H1 (cell line): Measurements from ENCODE around the gene GLRB. TPM values are rescaled to one million over a fixed set of nuclear protein-coding genes. Genes with fewer than 3 reads are reported as not detected.

Experiments used
- CTCF ChIA-PET: fragments of 300-600 bp; sonication (Branson Sonifier 250); formaldehyde crosslinking; loops from one replicate; lab custom pipeline; 2021; ENCODE audit not compliant: partially characterized antibody; lab: Charles Lee
- POLR2A ChIA-PET: fragments of 300-600 bp; sonication (Branson Sonifier 250); formaldehyde crosslinking; loops from one replicate; lab custom pipeline; 2021; ENCODE audit warnings: inconsistent platforms; ENCODE audit not compliant: partially characterized antibody; lab: Charles Lee
- DNase-seq, 2 experiments: peaks; one replicate each; pipeline versions ENCODE4 v3.0.0 to v3.0.0-alpha.2; 2010 to 2022; ENCODE audit warnings: low spot score in 2 of 2, low read depth in 1 of 2, mixed read lengths in 1 of 2
- FAIRE-seq: peaks from 2 replicates; lab custom pipeline; 2011; peaks lifted over from hg19 to GRCh38; lab: Jason Lieb, UNC
- H2AFZ ChIP-seq: 2 replicates; pipeline ENCODE4 v1.8.1; 2012; ENCODE audit warnings: low read length, inconsistent platforms
- H2AK5ac ChIP-seq: 2 replicates; pipeline ENCODE4 v1.6.1; 2013; ENCODE audit warnings: low read depth, low read length
- H2BK120ac ChIP-seq: replicated peaks from 2 replicates; pipeline ENCODE3; 2013; ENCODE audit warnings: low read depth, low read length, inconsistent platforms
- H2BK12ac ChIP-seq: 2 replicates; pipeline ENCODE4 v1.6.1; 2013; ENCODE audit warnings: low read depth, low read length
- H2BK15ac ChIP-seq: 2 replicates; pipeline ENCODE4 v1.6.1; 2013; ENCODE audit warnings: low read length
- H2BK20ac ChIP-seq: 2 replicates; pipeline ENCODE4 v1.6.1; 2013; ENCODE audit warnings: low read length
- H2BK5ac ChIP-seq: 2 replicates; pipeline ENCODE4 v1.6.1; 2013; ENCODE audit warnings: low read depth, low read length
- H3K14ac ChIP-seq: 2 replicates; pipeline ENCODE4 v1.6.1; 2013; ENCODE audit warnings: inconsistent platforms; ENCODE audit not compliant: insufficient read length
- H3K18ac ChIP-seq: 2 replicates; pipeline ENCODE4 v1.6.1; 2013; ENCODE audit warnings: low read length; ENCODE audit errors: extremely low read depth
- H3K23ac ChIP-seq: 2 replicates; pipeline ENCODE4 v1.6.1; 2013; ENCODE audit warnings: inconsistent platforms; ENCODE audit not compliant: insufficient read length
- H3K23me2 ChIP-seq: 2 replicates; pipeline ENCODE4 v1.6.1; 2013; ENCODE audit warnings: low read depth, low read length
- H3K27ac ChIP-seq: 2 replicates; pipeline ENCODE4 v1.6.1; 2011; ENCODE audit warnings: low read depth, low read length, inconsistent platforms
- H3K27me3 ChIP-seq, 4 experiments: replicated peaks in 1 of 4; 1 replicate in 1 of 4; 2 replicates in 3 of 4; pipeline versions ENCODE4 v1.6.1 to v1.8.1; 2011 to 2013; ENCODE audit warnings: low read length in 3 of 4, mild to moderate bottlenecking in 3 of 4, inconsistent platforms in 2 of 4, mixed read lengths in 2 of 4, moderate library complexity in 1 of 4; ENCODE audit not compliant: control insufficient read depth in 3 of 4, insufficient read depth in 3 of 4; ENCODE audit errors: extremely low read depth in 1 of 4
- H3K36me3 ChIP-seq, 4 experiments: 2 replicates each; pipeline versions ENCODE4 v1.6.1 to v1.8.1; 2011 to 2013; ENCODE audit warnings: mild to moderate bottlenecking in 4 of 4, low read length in 3 of 4, moderate library complexity in 2 of 4, control low read depth in 1 of 4, inconsistent platforms in 1 of 4; ENCODE audit not compliant: insufficient read depth in 4 of 4, control insufficient read depth in 2 of 4
- H3K4ac ChIP-seq: replicated peaks from 2 replicates; pipeline ENCODE3; 2013; ENCODE audit warnings: low read length, low read depth, mixed read lengths, inconsistent platforms; ENCODE audit not compliant: insufficient read length
- H3K4me1 ChIP-seq, 4 experiments: replicated peaks in 1 of 4; 1 replicate in 1 of 4; 2 replicates in 3 of 4; pipeline versions ENCODE4 v1.6.1 to v1.8.1; 2011 to 2013; ENCODE audit warnings: low read length in 3 of 4, inconsistent platforms in 2 of 4, mixed read lengths in 1 of 4; ENCODE audit not compliant: insufficient read depth in 4 of 4, control insufficient read depth in 3 of 4
- H3K4me2 ChIP-seq, 2 experiments: 2 replicates each; pipeline versions ENCODE4 v1.6.1 to v1.8.1; 2011 to 2013; ENCODE audit warnings: low read depth in 2 of 2, low read length in 2 of 2, control low read depth in 1 of 2, inconsistent platforms in 1 of 2, mild to moderate bottlenecking in 1 of 2; ENCODE audit not compliant: insufficient read depth in 1 of 2
- H3K4me3 ChIP-seq, 4 experiments: fragments of 200-600, 300-600 bp in 1 of 4; sonication (generic), shearing (Covaris generic), sonication (Bioruptor Twin) in 1 of 4; 2 replicates each; pipeline versions ENCODE4 v1.5.1 to v1.8.1; 2011 to 2016; ENCODE audit warnings: low read length in 4 of 4, low read depth in 3 of 4, control low read depth in 2 of 4, inconsistent platforms in 2 of 4, mild to moderate bottlenecking in 2 of 4, mixed read lengths in 1 of 4, moderate library complexity in 1 of 4; ENCODE audit not compliant: insufficient read depth in 2 of 4; ENCODE audit errors: extremely low read depth in 1 of 4
- H3K56ac ChIP-seq: replicated peaks from 2 replicates; pipeline ENCODE3; 2013; ENCODE audit warnings: low read depth, mild to moderate bottlenecking, mixed read lengths, low read length, inconsistent platforms; ENCODE audit not compliant: insufficient read length
- H3K79me1 ChIP-seq: 2 replicates; pipeline ENCODE4 v1.6.1; 2013; ENCODE audit warnings: low read depth, low read length, control low read depth
- H3K79me2 ChIP-seq, 2 experiments: 2 replicates each; pipeline versions ENCODE4 v1.6.1 to v1.8.1; 2012 to 2013; ENCODE audit warnings: low read length in 2 of 2, mild to moderate bottlenecking in 2 of 2, inconsistent platforms in 1 of 2; ENCODE audit not compliant: insufficient read depth in 2 of 2, control insufficient read depth in 1 of 2
- H3K9ac ChIP-seq, 4 experiments: replicated peaks in 1 of 4; 1 replicate in 1 of 4; 2 replicates in 3 of 4; pipeline versions ENCODE4 v1.6.1 to v1.8.1; 2011 to 2013; ENCODE audit warnings: low read depth in 3 of 4, low read length in 3 of 4, control low read depth in 2 of 4, mild to moderate bottlenecking in 2 of 4, moderate library complexity in 2 of 4, inconsistent platforms in 1 of 4; ENCODE audit errors: extremely low read depth in 1 of 4
- H3K9me3 ChIP-seq, 2 experiments: 2 replicates each; pipeline versions ENCODE4 v1.6.1 to v1.8.1; 2012 to 2013; ENCODE audit warnings: mild to moderate bottlenecking in 2 of 2, moderate library complexity in 2 of 2, control low read depth in 1 of 2, inconsistent platforms in 1 of 2, low read depth in 1 of 2, low read length in 1 of 2, mixed read lengths in 1 of 2; ENCODE audit not compliant: insufficient read depth in 2 of 2
- H4K20me1 ChIP-seq, 2 experiments: replicated peaks in 1 of 2; 2 replicates each; pipeline versions ENCODE3 to v1.8.1; 2011 to 2013; ENCODE audit warnings: inconsistent platforms in 2 of 2, low read length in 2 of 2, mild to moderate bottlenecking in 1 of 2; ENCODE audit not compliant: insufficient read depth in 2 of 2, control insufficient read depth in 1 of 2
- H4K5ac ChIP-seq: 2 replicates; pipeline ENCODE4 v1.6.1; 2013; ENCODE audit warnings: low read length, low read depth, mixed read lengths, inconsistent platforms; ENCODE audit not compliant: insufficient read length
- H4K8ac ChIP-seq: 2 replicates; pipeline ENCODE4 v1.8.0; 2013; ENCODE audit warnings: mild to moderate bottlenecking, moderate library complexity, low read length, inconsistent platforms; ENCODE audit not compliant: insufficient read depth; ENCODE audit errors: extremely low read depth
- H4K91ac ChIP-seq: replicated peaks from 2 replicates; pipeline ENCODE3; 2013; ENCODE audit warnings: low read length, mixed read lengths, inconsistent platforms; ENCODE audit not compliant: insufficient read length
- CBX8 ChIP-seq: fragments of 300-800, 300-1000 bp; sonication (generic); IDR thresholded peaks from 2 replicates; pipeline ENCODE4 v1.7.1; 2016; ENCODE audit warnings: low read depth, low read length, borderline replicate concordance
- CEBPB ChIP-seq: IDR thresholded peaks from 2 replicates; pipeline ENCODE4 v1.6.1; 2012; ENCODE audit warnings: low read depth, low read length
- CTBP2 ChIP-seq: IDR thresholded peaks from 2 replicates; pipeline ENCODE4 v1.7.0; 2011; ENCODE audit warnings: borderline replicate concordance, mild to moderate bottlenecking, moderate library complexity, mixed read lengths, low read length; ENCODE audit not compliant: insufficient read depth, insufficient read length
- GABPA ChIP-seq: IDR thresholded peaks from 2 replicates; pipeline ENCODE4 v1.6.1; 2011; ENCODE audit warnings: mild to moderate bottlenecking, low read length, moderate library complexity, borderline replicate concordance; ENCODE audit not compliant: insufficient read depth
- HDAC6 ChIP-seq: IDR thresholded peaks from one replicate; pipeline ENCODE4 v1.7.1; 2012; ENCODE audit warnings: low read depth, mild to moderate bottlenecking, inconsistent platforms, low read length, moderate library complexity
- KDM4A ChIP-seq: IDR thresholded peaks from one replicate; pipeline ENCODE4 v1.7.1; 2012; ENCODE audit warnings: low read depth, mild to moderate bottlenecking, moderate library complexity, low read length, inconsistent platforms; ENCODE audit not compliant: severe bottlenecking
- NANOG ChIP-seq: IDR thresholded peaks from 2 replicates; pipeline ENCODE4 v1.6.1; 2011; ENCODE audit warnings: low read length, low read depth, mild to moderate bottlenecking, inconsistent platforms; ENCODE audit not compliant: insufficient read depth, poor library complexity, severe bottlenecking
- RNF2 ChIP-seq: fragments of 200-900, 300-1000 bp; sonication (generic); IDR thresholded peaks from 2 replicates; pipeline ENCODE4 v1.7.1; 2016; ENCODE audit warnings: borderline replicate concordance, low read depth, mild to moderate bottlenecking, antibody characterized with exemption, low read length; ENCODE audit not compliant: poor library complexity, severe bottlenecking; ENCODE audit errors: missing control alignments
- WGBS, 2 experiments: shearing (Covaris generic) in 1 of 2; methylation state at CpG; one replicate each; pipeline versions ENCODE4 v1.1.6 to v1.1.7; 2013 to 2015; ENCODE audit warnings: low lambda C conversion rate in 2 of 2, mixed read lengths in 2 of 2, inconsistent platforms in 1 of 2, low coverage in 1 of 2, missing lambda C conversion rate in 1 of 2; ENCODE audit not compliant: insufficient replicate concordance in 2 of 2, insufficient coverage in 1 of 2, insufficient read length in 1 of 2; ENCODE audit errors: extremely low coverage in 1 of 2, missing lambda C conversion rate in 1 of 2; 5-methylcytosine and 5-hydroxymethylcytosine counted together
- polyA plus RNA-seq, 7 experiments: library from polyadenylated mRNA; depleted of rRNA in 3 of 7; stranded (reverse) in 5 of 7; unstranded in 2 of 7; fragments of >200 nt in 5 of 7; fragments of 200-250 nt in 2 of 7; gene quantifications; 1 replicate in 5 of 7; 2 replicates in 1 of 7; 4 replicates in 1 of 7; pipeline versions ENCODE4 v1.2.1 to v1.2.3, GENCODE V29; 2011 to 2013; ENCODE audit warnings: missing spikeins in 2 of 7, mixed read lengths in 2 of 7
- total RNA-seq: library from RNA; stranded (reverse); fragmentation: NEBNext Ultra II Directional; extraction: Animal tissue kit (Norgen Biotek cat#: 25700); gene quantifications from 2 replicates; pipeline ENCODE4 v1.2.1, GENCODE V29; 2021

GLRB gene
- total and polyA plus RNA-seq, 2 of the 8 experiments (the other 6 are each of a cell fraction or from before 2014, with no cell fraction given) = 0.33 to 1.1 TPM

- H4K8ac ChIP-seq = no peak overlapping the region
- no peak overlapping the region for H3K4me2 ChIP-seq
- no peak overlapping the region for H4K91ac ChIP-seq
- H2AFZ ChIP-seq = no peak overlapping the region
- H3K27me3 ChIP-seq = no peaks in the 10 kb centered on the region
- no peak overlapping the region for H3K18ac ChIP-seq
- no peak overlapping the region for H3K14ac ChIP-seq
- H3K56ac ChIP-seq = no peak overlapping the region
- no peak for DNase-seq
- no peak for FAIRE-seq
- no peak for TF ChIP-seq CTBP2
- no peak for TF ChIP-seq NANOG
- TF ChIP-seq GABPA = no peak
- TF ChIP-seq CBX8 = no peak
- TF ChIP-seq RNF2 = no peak
- no peak for TF ChIP-seq HDAC6
- TF ChIP-seq KDM4A = no peak
- no peak for TF ChIP-seq CEBPB
- H2BK5ac ChIP-seq = no peak overlapping the region
- no peak overlapping the region for H4K5ac ChIP-seq
- no peak overlapping the region for H2BK15ac ChIP-seq
- WGBS, 2 experiments = 93% methylated on average over 1 of the region's 1 CpG; no CpG with 5 or more reads in 1 of the 2 experiments
- no peak overlapping the region for H2BK120ac ChIP-seq
- peaks cover 0 to 3% of the 10 kb centered on the region in 2 experiments; a peak in 1 of 4 replicates for H3K9me3 ChIP-seq
- H3K23me2 ChIP-seq = no peaks in the 10 kb centered on the region
- no peak overlapping the region for H2BK12ac ChIP-seq
- H4K20me1 ChIP-seq = no peaks in the 10 kb centered on the region
- H3K23ac ChIP-seq = no peak overlapping the region
- H3K79me2 ChIP-seq = no peaks in the 10 kb centered on the region
- no peak overlapping the region for H3K27ac ChIP-seq
- ChIA-PET POLR2A (no interaction called here), CTCF (no interaction called here)
- H2AK5ac ChIP-seq = no peak overlapping the region
- no peaks in the 10 kb centered on the region for H3K36me3 ChIP-seq
- peaks cover 0 to 4% (median 0%) of the 10 kb centered on the region in 4 experiments; a peak in 1 of 7 replicates for H3K4me1 ChIP-seq
- H3K4me3 ChIP-seq = no peak overlapping the region
- no peak overlapping the region for H2BK20ac ChIP-seq
- no peaks in the 10 kb centered on the region for H3K79me1 ChIP-seq
- H3K4ac ChIP-seq = no peak overlapping the region
- H3K9ac ChIP-seq = no peak overlapping the region
Measured at GRCh38 chr4:157184300-157184699, 108.3 kb downstream of the GLRB start.
